GM12878 (cell line): ENCODE results near the gene ILKAP. TPM values are rescaled to one million over a fixed set of nuclear protein-coding genes. Genes with fewer than 3 reads are reported as not detected.

Experiments used
- CEBPZ ChIP-seq: fragments of 150-350 bp; IDR thresholded peaks from 2 replicates; pipeline ENCODE4 v1.6.1; 2016; ENCODE audit warnings: low read depth, low read length
- IRF3 ChIP-seq: fragments of 450-650 bp; IDR thresholded peaks from 2 replicates; pipeline ENCODE4 v1.6.1; 2014; ENCODE audit warnings: mild to moderate bottlenecking
- TCF7 ChIP-seq: IDR thresholded peaks from 2 replicates; pipeline ENCODE4 v1.6.1; 2014; ENCODE audit warnings: antibody characterized with exemption, borderline replicate concordance
- ZBTB11 ChIP-seq: fragments of 450-650 bp; formaldehyde crosslinking; IDR thresholded peaks from 2 replicates; pipeline ENCODE4 v1.5.0; 2022; ENCODE audit warnings: mild to moderate bottlenecking, missing genetic modification characterization
- ZNF274 ChIP-seq: IDR thresholded peaks from one replicate; pipeline ENCODE4 v1.8.0; 2011; ENCODE audit not compliant: insufficient read length, insufficient read depth
- polyA plus RNA-seq, 11 experiments: library from polyadenylated mRNA; depleted of rRNA in 4 of 11; unstranded in 6 of 11; stranded (reverse) in 5 of 11; fragments of >200 nt; fragmentation: Nextera tagmentation in 4 of 11; fragmentation: Illumina TruSeq in 1 of 11; extraction: Ambion mirVana in 4 of 11; extraction: Trizol in 1 of 11; gene quantifications; 1 replicate in 1 of 11; 2 replicates in 10 of 11; pipeline versions ENCODE4 v1.2.1 to v1.2.3, GENCODE V29; 2011 to 2016; ENCODE audit warnings: inconsistent platforms in 2 of 11, missing spikeins in 2 of 11, low read depth in 1 of 11
- total RNA-seq, 4 experiments: library from RNA; depleted of rRNA in 3 of 4; stranded (reverse); fragments of >200 nt in 3 of 4; fragmentation: Illumina TruSeq in 1 of 4; extraction: Trizol in 1 of 4; gene quantifications; 2 replicates each; pipeline versions ENCODE4 v1.2.1 to v1.2.3, GENCODE V29; 2013 to 2021

The ILKAP gene
- total and polyA plus RNA-seq, 10 of the 15 experiments (the other 5 are each of a cell fraction or from before 2014, with no cell fraction given) = 4.2 to 65.3 (median 37.3) TPM

- TF ChIP-seq ZBTB11 = no peak
- no peak for TF ChIP-seq TCF7
- TF ChIP-seq CEBPZ = no peak
- TF ChIP-seq ZNF274 = no peak
- no peak for TF ChIP-seq IRF3
- TF ChIP-seq, all 136 proteins: peak for 0
Observed at GRCh38 chr2:238236571-238236970, 33.1 kb upstream of the ILKAP start (continued).
